ENCODE measurements around the gene PPP2R5C. TPM values are rescaled to one million over a fixed set of nuclear protein-coding genes. Genes with fewer than 3 reads are reported as not detected.

PPP2R5C gene
- total and polyA plus RNA-seq, 2 of the 8 experiments (the other 6 are each of a cell fraction or from before 2014, with no cell fraction given) = 49.6 to 95.9 TPM

GRCh38 chr14:101872346-101872745 lies 110.8 kb downstream of the PPP2R5C start:
- peaks cover 0 to 18% of the 10 kb centered on the region in 2 experiments; a peak in 2 of 4 replicates for H3K79me2 ChIP-seq (ENCODE audit: control insufficient read depth in 1 of 2, insufficient read depth in 2 of 2, low read length in 2 of 2)
- POLR2A ChIA-PET (ENCODE audit: partially characterized antibody) = no interaction called here
- no peaks in the 10 kb centered on the region for H3K36me3 ChIP-seq (ENCODE audit: control insufficient read depth in 2 of 4, insufficient read depth in 4 of 4, low read length in 3 of 4)
- FAIRE-seq (no peak), DNase-seq (ENCODE audit: low read depth in 1 of 2, low spot score in 2 of 2) (no peak)
- no peak overlapping the region for H2AFZ ChIP-seq (ENCODE audit: low read length)
- no peak overlapping the region for H3K23ac ChIP-seq (ENCODE audit: insufficient read length)
- H4K5ac ChIP-seq (ENCODE audit: insufficient read length, low read depth, low read length) = no peak overlapping the region
- no peak overlapping the region for H3K27ac ChIP-seq (ENCODE audit: low read depth, low read length)
- H2BK20ac ChIP-seq (ENCODE audit: low read length) = no peak overlapping the region
- H3K4ac ChIP-seq (replicated peaks; ENCODE audit: insufficient read length, low read depth, low read length) = no peak overlapping the region
- no peak overlapping the region for H3K14ac ChIP-seq (ENCODE audit: insufficient read length)
- H2BK5ac ChIP-seq (ENCODE audit: low read depth, low read length) = no peak overlapping the region
- no peaks in the 10 kb centered on the region for H3K9me3 ChIP-seq (ENCODE audit: insufficient read depth in 2 of 2, low read depth in 1 of 2, low read length in 1 of 2)
- no peaks in the 10 kb centered on the region; the same call in 1 of the 2 replicates for H3K79me1 ChIP-seq (ENCODE audit: low read depth, low read length)
- no peak overlapping the region for H3K18ac ChIP-seq (ENCODE audit: extremely low read depth, low read length)
- H4K8ac ChIP-seq (ENCODE audit: extremely low read depth, insufficient read depth, low read length) = no peak overlapping the region
- H3K23me2 ChIP-seq (ENCODE audit: low read depth, low read length) = no peaks in the 10 kb centered on the region
- no peaks in the 10 kb centered on the region for H3K4me1 ChIP-seq (replicated peaks in 1 of 4; ENCODE audit: control insufficient read depth in 3 of 4, insufficient read depth in 4 of 4, low read length in 3 of 4)
- no peak overlapping the region for H2BK12ac ChIP-seq (ENCODE audit: low read depth, low read length)
- no peak overlapping the region for H2AK5ac ChIP-seq (ENCODE audit: low read depth, low read length)
- no peaks in the 10 kb centered on the region for H3K27me3 ChIP-seq (replicated peaks in 1 of 4; ENCODE audit: control insufficient read depth in 3 of 4, extremely low read depth in 1 of 4, insufficient read depth in 3 of 4, low read length in 3 of 4)
- no peak overlapping the region for H4K91ac ChIP-seq (replicated peaks; ENCODE audit: insufficient read length, low read length)
- no peak overlapping the region for H3K4me3 ChIP-seq (ENCODE audit: extremely low read depth in 1 of 4, insufficient read depth in 2 of 4, low read depth in 3 of 4, low read length in 4 of 4)
- H2BK15ac ChIP-seq (ENCODE audit: low read length) = no peak overlapping the region
- no peak for TF ChIP-seq GABPA (IDR thresholded peaks at IDR 0.05; ENCODE audit: borderline replicate concordance, insufficient read depth, low read length)
- TF ChIP-seq SAP30 (IDR thresholded peaks at IDR 0.05; ENCODE audit: insufficient read depth, insufficient replicate concordance, low read length) = no peak
- no peak for TF ChIP-seq KDM5A (IDR thresholded peaks at IDR 0.05; ENCODE audit: low read length)
- TF ChIP-seq BCL11A (IDR thresholded peaks at IDR 0.05; ENCODE audit: low read depth in 2 of 2, low read length in 2 of 2) = no peak
- no peak for TF ChIP-seq FOSL1 (IDR thresholded peaks at IDR 0.05; ENCODE audit: insufficient read depth, low read depth, low read length)
- no peak for TF ChIP-seq SP2 (IDR thresholded peaks at IDR 0.05; ENCODE audit: low read length)
- TF ChIP-seq CBX8 (IDR thresholded peaks at IDR 0.05; ENCODE audit: borderline replicate concordance, low read depth, low read length) = no peak
- H3K56ac ChIP-seq (replicated peaks; ENCODE audit: insufficient read length, low read depth, low read length) = no peak overlapping the region
- CTCF ChIA-PET (ENCODE audit: partially characterized antibody) = interaction anchor here (0.6 to 2.8 kb wide), 3 partner anchors 22 to 102 kb away, joined by 3 to 10 read pairs (median 3); no protein-coding TSS in a partner anchor
- peaks cover 3 to 4% of the 10 kb centered on the region in 2 experiments for H4K20me1 ChIP-seq (replicated peaks in 1 of 2; ENCODE audit: control insufficient read depth in 1 of 2, insufficient read depth in 2 of 2, low read length in 2 of 2)
- H2BK120ac ChIP-seq (replicated peaks; ENCODE audit: low read depth, low read length) = no peak overlapping the region
- WGBS, 2 experiments (ENCODE audit: extremely low coverage in 1 of 2, insufficient coverage in 1 of 2, insufficient read length in 1 of 2, insufficient replicate concordance in 2 of 2, low coverage in 1 of 2, low lambda C conversion rate in 2 of 2, missing lambda C conversion rate in 1 of 2) = 96% methylated on average over 4 of the region's 4 CpGs; no CpG with 5 or more reads in 1 of the 2 experiments
- no peak overlapping the region for H3K4me2 ChIP-seq (ENCODE audit: insufficient read depth in 1 of 2, low read depth in 2 of 2, low read length in 2 of 2)
- no peak overlapping the region for H3K9ac ChIP-seq (replicated peaks in 1 of 4; ENCODE audit: extremely low read depth in 1 of 4, low read depth in 3 of 4, low read length in 3 of 4)
